HG02884 (cell line): ENCODE measurements around the gene ORAI3.
"Not testable (repeated sequence)": the region's sequence is repeated elsewhere in the genome, so short reads cannot be mapped to it uniquely, and the experiment has no call there.

Experiments
- ATAC-seq: cut with Tn5 transposase; IDR thresholded peaks from one replicate; pipeline ENCODE4 v1.9.1; 2021; ENCODE audit warnings: mild to moderate bottlenecking, moderate library complexity; ENCODE audit not compliant: unreplicated experiment

ORAI3 gene

GRCh38 chr16:30923554-30924075, 25.3 kb upstream of the ORAI3 start, which contains the start of gene FBXL19:
Gene FBXL19 (plus strand): TSS chr16:30923572. CDS start chr16:30925755, 2,183 bp downstream.
- ATAC-seq: no peak

DNA sequence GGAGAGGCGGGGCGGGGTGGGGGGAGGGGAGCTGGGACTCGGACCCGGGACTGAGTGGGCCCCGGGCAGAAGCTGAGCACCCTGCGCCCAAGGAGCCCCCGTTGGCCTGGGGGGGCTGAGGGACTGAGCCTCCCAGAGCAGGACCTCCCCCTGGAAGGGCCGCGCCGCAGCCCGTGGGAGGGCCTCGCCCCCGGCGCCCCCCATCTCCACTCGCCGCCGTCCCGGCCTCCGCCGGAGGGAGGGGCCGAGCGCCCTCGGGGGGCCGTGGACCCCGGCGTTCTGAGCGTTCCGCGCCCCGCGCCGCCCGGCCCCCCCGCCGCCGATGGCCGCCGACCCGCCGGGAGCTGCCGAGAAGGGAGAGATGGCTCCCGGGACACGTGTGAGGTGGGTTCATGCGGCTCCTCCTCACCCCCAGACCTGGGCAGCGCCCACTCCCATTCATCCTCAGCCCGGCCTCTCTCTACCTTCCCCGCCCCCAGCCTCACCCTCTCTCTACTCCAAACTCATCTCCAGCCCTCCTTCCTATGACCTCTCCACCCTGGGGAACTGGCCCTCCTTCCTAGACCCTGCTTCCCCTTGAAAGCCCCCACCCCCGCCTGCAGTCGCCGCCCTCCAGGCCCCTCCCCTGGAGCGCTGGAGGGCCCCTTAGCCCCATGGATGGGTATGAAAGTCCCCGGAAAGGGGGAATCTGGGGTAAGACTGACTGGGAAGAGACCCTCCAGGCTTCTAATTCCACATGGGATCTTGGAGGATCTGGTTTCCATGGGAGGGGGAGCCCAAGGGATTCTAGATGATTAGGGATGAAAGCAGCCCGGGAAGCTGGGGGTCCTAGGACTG, 24.6 kb upstream of the ORAI3 start:
- ATAC-seq: no peak

DNA sequence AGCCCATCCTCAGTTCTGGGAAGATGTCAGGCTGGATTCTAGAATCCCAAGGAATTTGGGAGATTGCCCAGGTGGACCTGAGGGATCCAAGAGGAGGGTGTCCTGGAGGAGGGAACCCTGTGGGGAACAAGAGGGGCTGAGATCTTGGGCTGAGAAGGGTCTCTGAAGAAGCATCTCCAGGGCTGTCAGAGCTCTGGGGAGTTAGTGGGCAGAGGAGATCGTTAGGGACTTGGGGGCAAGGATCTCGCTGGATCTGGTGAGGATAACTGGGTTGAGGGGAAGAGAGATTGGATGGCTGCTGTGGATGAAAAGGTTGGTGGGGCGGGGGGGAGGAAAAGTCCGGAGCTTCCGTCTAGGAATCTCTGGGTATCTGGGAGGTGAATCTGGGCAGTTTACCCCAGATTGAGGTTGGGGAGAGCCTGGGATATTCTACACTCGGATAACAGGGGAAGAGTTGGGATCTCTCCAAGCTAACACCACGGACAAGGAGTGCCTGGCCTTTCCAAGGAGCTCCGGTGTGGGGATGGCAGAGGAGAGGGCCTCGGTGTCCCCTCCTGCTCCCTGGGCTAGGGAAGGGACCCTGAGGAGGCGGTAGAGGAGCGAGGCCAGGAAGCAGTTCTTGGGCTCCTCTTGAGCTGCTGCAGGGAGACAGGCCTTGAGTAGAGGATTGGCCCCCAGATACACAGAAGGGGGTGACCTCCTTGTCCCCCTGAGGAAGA, 23.8 kb upstream of the ORAI3 start:
- no peak for ATAC-seq

GRCh38 chr16:30925632-30925987, 23.3 kb upstream of the ORAI3 start:
- no peak for ATAC-seq

DNA sequence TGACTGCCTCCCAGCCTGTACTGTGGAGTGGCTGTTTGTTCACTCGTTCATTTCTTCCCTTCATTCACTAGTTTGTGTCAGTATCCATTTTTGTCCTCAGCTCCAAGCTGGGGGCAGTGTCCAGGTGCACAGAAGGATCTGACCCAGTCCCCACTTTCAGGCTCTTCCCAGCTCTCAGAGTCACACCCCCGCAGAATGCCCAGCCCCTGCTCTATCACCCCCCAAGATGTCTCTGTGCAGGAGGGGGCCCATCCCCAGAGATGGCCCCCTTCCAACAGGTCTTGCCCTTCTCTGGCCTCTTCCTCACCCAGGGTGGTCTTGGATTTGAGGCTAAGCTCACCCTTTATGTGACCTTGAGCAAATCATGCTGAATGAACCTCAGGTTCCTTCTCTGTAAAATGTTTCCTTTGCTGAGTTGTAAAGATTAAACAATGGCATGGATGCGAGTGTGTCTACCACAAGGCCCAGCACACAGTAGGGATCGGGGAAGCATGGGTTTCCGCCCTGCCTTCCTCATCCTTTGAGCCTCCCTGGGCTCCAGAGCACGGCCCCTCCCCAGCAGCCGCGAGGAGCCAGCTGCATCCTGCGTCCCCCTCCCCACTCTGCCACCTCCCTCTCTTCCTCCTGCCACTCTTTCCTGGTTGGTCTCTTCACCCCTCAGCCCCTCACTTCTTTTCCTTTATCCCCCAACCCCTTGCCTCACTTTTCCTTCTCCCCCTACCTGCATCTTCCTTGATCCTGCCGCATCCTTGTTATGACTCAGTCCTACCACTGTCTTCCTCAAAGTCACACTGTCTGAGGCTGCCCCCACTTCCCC, 22.7 kb upstream of the ORAI3 start:
- no peak for ATAC-seq

GRCh38 chr16:30926937-30927788, 21.7 kb upstream of the ORAI3 start:
- no peak for ATAC-seq

DNA sequence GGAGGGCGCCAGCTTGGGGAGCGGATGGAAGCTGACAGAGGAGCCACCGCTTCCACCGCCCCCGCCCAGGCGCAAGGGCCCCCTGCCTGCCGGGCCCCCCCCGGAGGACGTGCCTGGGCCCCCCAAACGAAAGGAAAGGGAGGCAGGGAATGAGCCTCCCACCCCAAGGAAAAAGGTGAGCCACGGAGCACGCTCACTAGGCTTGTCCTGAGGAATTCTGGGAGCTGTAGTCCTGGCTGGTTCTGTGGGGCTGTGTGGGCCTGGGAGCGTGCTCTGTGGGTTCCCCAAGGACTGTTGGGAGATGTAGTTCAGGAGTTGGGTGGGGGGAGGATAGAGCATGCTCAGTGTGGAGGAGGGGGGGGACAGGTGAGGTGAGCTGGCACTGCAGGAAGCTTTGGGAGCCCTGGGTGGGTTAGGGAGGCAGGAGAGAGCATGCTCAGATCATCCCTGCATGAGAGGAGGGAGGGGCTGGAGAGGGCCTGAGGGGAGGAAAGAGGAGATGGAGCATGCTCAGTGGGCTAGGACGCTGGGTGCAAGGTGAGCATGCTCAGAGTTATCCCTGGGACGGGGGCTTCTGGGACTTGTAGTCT, 21.0 kb upstream of the ORAI3 start:
- no peak for ATAC-seq

GRCh38 chr16:30928390-30928789, 20.5 kb upstream of the ORAI3 start:
- ATAC-seq: no peak

DNA sequence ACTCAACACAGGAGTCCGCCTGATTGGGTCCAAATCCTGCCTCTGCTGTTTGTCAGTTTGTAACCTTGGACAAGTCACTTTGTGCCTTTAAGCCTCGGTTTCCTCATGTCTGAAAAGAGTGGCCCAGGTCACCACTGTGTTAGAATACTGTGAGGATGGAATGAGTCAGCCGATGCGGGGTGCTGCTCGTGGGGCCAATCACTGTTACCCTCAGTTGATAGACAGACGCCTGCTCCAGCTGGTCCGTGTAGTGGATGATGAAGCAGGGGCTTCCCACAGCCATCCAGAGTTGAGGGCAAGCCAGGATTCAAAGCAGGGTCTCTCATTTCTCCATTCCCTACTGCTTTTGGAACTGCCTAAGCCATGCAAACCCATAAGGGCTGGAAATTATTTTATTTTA, 19.7 kb upstream of the ORAI3 start:
- ATAC-seq: no peak

DNA sequence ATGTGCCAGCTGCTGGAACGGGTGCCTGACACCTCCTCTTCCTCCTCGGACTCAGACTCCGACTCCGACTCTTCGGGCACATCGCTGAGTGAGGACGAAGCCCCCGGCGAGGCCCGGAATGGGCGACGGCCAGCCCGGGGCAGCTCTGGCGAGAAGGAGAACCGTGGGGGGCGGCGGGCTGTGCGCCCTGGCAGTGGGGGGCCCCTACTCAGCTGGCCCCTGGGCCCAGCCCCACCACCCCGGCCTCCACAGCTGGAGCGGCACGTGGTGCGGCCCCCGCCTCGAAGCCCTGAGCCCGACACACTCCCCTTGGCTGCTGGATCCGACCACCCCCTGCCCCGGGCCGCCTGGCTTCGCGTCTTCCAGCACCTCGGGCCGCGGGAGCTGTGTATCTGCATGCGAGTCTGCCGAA, 18.7 kb upstream of the ORAI3 start:
- no peak for ATAC-seq

GRCh38 chr16:30931068-30931650, 17.7 kb upstream of the ORAI3 start:
- no peak for ATAC-seq

GRCh38 chr16:30934827-30935557, 13.9 kb upstream of the ORAI3 start:
- ATAC-seq: no peak

GRCh38 chr16:30937692-30938091, 11.2 kb upstream of the ORAI3 start:
- no peak for ATAC-seq

- not testable (repeated sequence) for ATAC-seq
Observed at GRCh38 chr16:30939571-30939970, 9.3 kb upstream of the ORAI3 start.

DNA sequence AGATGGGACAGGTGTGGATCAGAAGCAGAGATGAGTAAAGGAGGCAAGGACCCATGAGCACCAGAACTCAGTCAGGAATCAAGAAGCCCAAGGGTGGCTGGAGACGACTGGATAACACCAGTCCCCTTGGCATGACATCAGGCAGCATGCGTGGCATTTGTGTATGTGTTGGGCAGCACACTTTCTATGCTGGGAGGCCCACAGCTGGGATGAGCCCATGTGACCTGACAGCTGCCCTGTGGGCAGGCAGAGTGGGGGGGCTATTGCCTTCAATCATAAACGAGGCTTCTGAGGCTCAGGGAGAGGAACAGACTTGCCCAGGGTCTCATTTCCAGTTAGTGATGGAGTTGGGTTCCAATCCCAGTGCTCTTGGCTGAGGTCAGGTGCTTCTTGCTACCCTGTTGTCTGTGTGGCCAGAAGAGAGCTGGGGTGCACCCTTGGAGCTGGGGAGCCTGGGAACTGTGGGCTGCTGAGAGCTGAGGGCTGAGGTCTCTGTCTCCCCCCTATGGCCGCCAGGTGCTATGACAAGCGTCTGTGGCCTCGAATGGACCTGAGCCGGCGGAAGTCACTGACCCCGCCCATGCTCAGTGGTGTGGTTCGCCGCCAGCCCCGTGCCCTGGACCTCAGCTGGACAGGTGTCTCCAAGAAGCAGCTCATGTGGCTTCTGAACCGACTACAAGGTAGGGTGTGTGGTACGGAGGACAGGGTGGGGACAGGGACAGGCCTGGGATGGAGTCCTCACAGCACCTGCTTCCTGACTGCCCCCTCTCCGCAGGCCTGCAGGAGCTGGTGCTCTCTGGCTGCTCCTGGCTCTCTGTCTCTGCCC, 7.1 kb upstream of the ORAI3 start:
- ATAC-seq: peak; percentile 94

DNA sequence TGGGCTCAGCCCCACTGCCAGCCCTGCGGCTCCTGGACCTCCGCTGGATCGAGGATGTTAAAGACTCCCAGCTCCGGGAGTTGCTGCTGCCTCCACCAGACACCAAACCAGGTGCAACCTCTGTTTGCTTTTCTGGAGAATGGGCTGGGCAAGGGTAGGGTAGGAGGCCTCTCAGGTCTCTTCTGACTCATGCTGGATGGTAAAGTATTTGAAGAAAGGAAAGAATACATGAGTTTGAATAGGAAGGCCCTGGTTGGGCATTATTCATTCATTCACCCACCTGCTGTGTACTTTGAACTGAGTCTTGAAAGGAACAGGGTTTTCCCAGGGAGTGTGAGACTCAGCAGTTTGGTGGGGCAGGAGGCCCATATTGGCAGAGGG, 6.5 kb upstream of the ORAI3 start:
- ATAC-seq: no peak

- no peak for ATAC-seq
Observed at GRCh38 chr16:30944352-30944751, 4.5 kb upstream of the ORAI3 start.
